C4-2B (cell line): Measurements from ENCODE around the gene NIT2.

Experiments used
- H3K27ac ChIP-seq: fragments of 450-650 bp; 2 replicates; pipeline ENCODE4 v1.5.1; 2017
- CTCF ChIP-seq: fragments of 450-650 bp; conservative IDR thresholded peaks from 2 replicates; pipeline ENCODE4 v1.5.1; 2017; ENCODE audit warnings: mild to moderate bottlenecking
- ZFX ChIP-seq: fragments of 450-650 bp; IDR thresholded peaks from 2 replicates; pipeline ENCODE4 v1.6.1; 2017

Gene NIT2

GRCh38 chr3:100399341-100400071, 64.9 kb downstream of the NIT2 start:
- H3K27ac ChIP-seq, result peak overlapping the region; percentile 94; the same call in 1 of the 2 replicates
- TF ChIP-seq ZFX (no peak), CTCF (no peak)

GRCh38 chr3:100400419-100400779, 65.8 kb downstream of the NIT2 start:
- H3K27ac ChIP-seq, result peak overlapping the region; percentile 94
- TF ChIP-seq ZFX (no peak), CTCF (no peak)

GRCh38 chr3:100400780-100401673, 66.5 kb downstream of the NIT2 start, which contains the start of the genes LNP1 and TOMM70:
Gene LNP1, plus strand, starts transcription at chr3:100401539. Its CDS starts 28,191 bp downstream, at chr3:100429730.
Gene TOMM70, minus strand, starts transcription at chr3:100401089. Its CDS starts 140 bp downstream, at chr3:100400949.
- TF ChIP-seq ZFX (peak; percentile 64; the same call in 1 of the 2 replicates), CTCF (no peak)
- peak within 1 kb of the TSS; percentile 94 for H3K27ac ChIP-seq

GRCh38 chr3:100401674-100402041, 67.1 kb downstream of the NIT2 start:
- TF ChIP-seq CTCF (no peak), ZFX (no peak)
- H3K27ac ChIP-seq, result peak overlapping the region; percentile 94

- H3K27ac ChIP-seq, result no peak overlapping the region; the same call in 1 of the 2 replicates
- TF ChIP-seq ZFX (no peak), CTCF (no peak)
Measured at GRCh38 chr3:100402256-100402655, 67.7 kb downstream of the NIT2 start.

- H3K27ac ChIP-seq, result no peak overlapping the region
- TF ChIP-seq ZFX (no peak), CTCF (no peak)
Measured at GRCh38 chr3:100402891-100403290, 68.3 kb downstream of the NIT2 start.
